ENCODE results near the gene DDAH2. TPM values are rescaled to one million over a fixed set of nuclear protein-coding genes. Genes with fewer than 3 reads are reported as not detected.

The DDAH2 gene
- total and polyA plus RNA-seq, 10 of the 15 experiments (the other 5 are each of a cell fraction or from before 2014, with no cell fraction given): 0.35 to 9.9 (median 6.2) TPM

GRCh38 chr6:31736021-31736767 lies 7.1 kb upstream of the DDAH2 start, which contains the start of gene CLIC1:
TSS of gene CLIC1 (minus strand) at chr6:31736530. CDS start at chr6:31736300, 230 bp downstream.
- Histone ChIP-seq H3K27ac (ENCODE audit: control insufficient read depth, insufficient read depth) (peak within 1 kb of the TSS; percentile 99), H3K4me1 (ENCODE audit: control insufficient read depth, insufficient read depth, low read length) (peaks cover 28% of the 10 kb centered on the region), H2AFZ (ENCODE audit: control insufficient read depth, low read depth, low read length) (peak within 1 kb of the TSS; percentile 69), H3K27me3 (replicated peaks in 1 of 2; ENCODE audit: control insufficient read depth in 2 of 2, insufficient read depth in 2 of 2, low read length in 1 of 2) (no peaks in the 10 kb centered on the region), H3K4me3 (peak within 1 kb of the TSS; percentile 100), H3K79me2 (ENCODE audit: control insufficient read depth, insufficient read depth, low read length) (peaks cover 51% of the 10 kb centered on the region), H3K4me2 (ENCODE audit: control insufficient read depth, insufficient read depth) (peak within 1 kb of the TSS; percentile 99), H3K36me3 (ENCODE audit: control insufficient read depth in 2 of 2, insufficient read depth in 2 of 2, low read length in 1 of 2) (peaks cover 6 to 13% of the 10 kb centered on the region in 2 experiments; a peak in 3 of 4 replicates), H3K9ac (ENCODE audit: control insufficient read depth, insufficient read depth, low read length) (peak within 1 kb of the TSS; percentile 98), H4K20me1 (ENCODE audit: control insufficient read depth, insufficient read depth) (0 out of 2 replicates have a peak, but pooled peaks cover 4% of the 10 kb centered on the region), H3K9me3 (replicated peaks; ENCODE audit: control insufficient read depth, insufficient read depth, low read length) (no peaks in the 10 kb centered on the region)
- in situ Hi-C loops (cut with MboI): no loop called here
- DNase-seq (ENCODE audit: low read depth, low spot score) (peak; percentile 55), FAIRE-seq (no peak), ATAC-seq (peak; percentile 48)
- BruUV-seq (replicated peaks): no TSS peak
- intact Hi-C loops (cut with micrococcal nuclease; ENCODE audit: unreplicated experiment): loop anchor here (5.0 kb wide), 1 partner anchor 69 kb away; the partner anchor contains the start of genes CSNK2B and LY6G5B
- POLR2A ChIA-PET: interaction anchor here (0.6 to 9.7 kb wide), 19 partner anchors 9 to 440 kb away, joined by 3 to 158 read pairs (median 4); partner anchors contain the start of genes ABHD16A, BAG6, C6orf47 and HSPA1A
- SMC1A ChIA-PET (ENCODE audit: uncharacterized antibody, unreplicated experiment): interaction anchor here (0.8 to 6.3 kb wide), 11 partner anchors 8 to 185 kb away, joined by 3 to 45 read pairs (median 13); partner anchors contain the start of genes ABHD16A, DDAH2, HSPA1B and LSM2
- WGBS (ENCODE audit: insufficient coverage, insufficient replicate concordance, low lambda C conversion rate, missing lambda C conversion rate): 1% methylated on average over 23 of the region's 24 CpGs
- CTCF ChIA-PET: interaction anchor here (0.6 to 15.8 kb wide), 12 partner anchors 7 to 185 kb away, joined by 3 to 208 read pairs (median 4); partner anchors contain the start of genes ABHD16A, DDAH2 and LY6G5C
- RAD21 ChIA-PET (ENCODE audit: unreplicated experiment): interaction anchor here (0.9 to 6.0 kb wide), 13 partner anchors 33 to 459 kb away, joined by 3 to 53 read pairs (median 5); partner anchors contain the start of genes ABHD16A, C6orf47, HSPA1A and HSPA1B
- TF ChIP-seq WRNIP1 (IDR thresholded peaks at IDR 0.05; ENCODE audit: borderline replicate concordance, low read depth, low read length) (0 out of 2 replicates have a peak, but pooled peaks have one; percentile 29), ZBED1 (IDR thresholded peaks at IDR 0.05; ENCODE audit: borderline replicate concordance) (no peak), NKRF (conservative IDR thresholded peaks at IDR 0.05) (peak; percentile 19; the same call in 1 of the 2 replicates), POLR2AphosphoS2 (IDR thresholded peaks at IDR 0.05; ENCODE audit: low read depth, low read length) (peak; percentile 61; the same call in 1 of the 2 replicates), PKNOX1 (IDR thresholded peaks at IDR 0.05) (no peak), NR2C1 (IDR thresholded peaks at IDR 0.05) (no peak), ZBTB33 (IDR thresholded peaks at IDR 0.05) (no peak), SREBF1 (IDR thresholded peaks at IDR 0.05; ENCODE audit: low read length) (no peak), IKZF1 (conservative IDR thresholded peaks at IDR 0.05) (peak; percentile 73), ZBTB40 (IDR thresholded peaks at IDR 0.05; ENCODE audit: borderline replicate concordance) (peak; percentile 21; the same call in 1 of the 2 replicates), PAX8 (IDR thresholded peaks at IDR 0.05) (no peak), BACH1 (IDR thresholded peaks at IDR 0.05; ENCODE audit: borderline replicate concordance) (peak; percentile 76; the same call in 1 of the 2 replicates), FOXM1 (IDR thresholded peaks at IDR 0.05; ENCODE audit: low read depth, low read length) (no peak)
